ENCODE results near the gene MID1.

Gene MID1

DNA sequence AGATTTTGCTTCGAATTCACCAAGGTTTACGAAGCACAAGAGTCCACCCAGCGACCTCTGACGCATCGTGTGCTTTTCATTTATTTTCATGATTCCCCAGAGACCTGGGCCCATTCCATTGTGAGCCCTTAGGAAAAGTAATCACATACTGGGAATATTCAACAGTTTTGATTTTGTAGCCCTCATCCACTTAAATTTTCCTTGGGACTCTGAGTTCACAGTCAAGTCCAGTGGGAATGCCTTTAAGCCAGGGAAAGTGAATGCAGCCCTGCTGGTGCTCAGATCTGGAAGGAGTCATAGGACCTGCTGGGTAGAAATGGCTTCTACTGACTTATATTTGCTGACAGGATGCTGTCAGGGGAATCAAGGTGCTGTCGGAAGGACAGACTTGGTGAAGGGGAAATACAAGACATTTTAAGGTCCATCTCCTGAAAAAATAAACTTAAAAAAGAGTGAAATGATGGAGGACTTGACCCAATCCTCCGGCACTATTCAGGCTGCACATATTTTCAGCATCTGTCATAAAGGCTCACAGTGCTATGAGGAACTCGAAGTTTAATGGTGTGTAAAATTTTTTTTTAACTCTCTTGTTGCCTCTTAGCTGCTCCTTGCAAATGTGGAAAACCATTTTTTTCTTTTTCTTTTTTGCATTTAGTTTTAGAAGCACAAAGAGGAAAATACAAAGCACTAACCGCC is 204.9 kb downstream of the MID1 start:
- no peaks in the 10 kb centered on the region for H3K27me3 ChIP-seq (ENCODE audit: control insufficient read depth, insufficient read depth, low read length)
- WGBS (ENCODE audit: insufficient coverage, insufficient read length), result no CpG with 5 or more reads among the region's 9 CpGs
- no peak for DNase-seq (ENCODE audit: low read depth, low spot score)
- H3K36me3 ChIP-seq (ENCODE audit: control insufficient read depth, insufficient read depth, low read length), result no peaks in the 10 kb centered on the region
- no peaks in the 10 kb centered on the region for H3K4me1 ChIP-seq (ENCODE audit: control insufficient read depth, insufficient read depth, low read length)
- no peak overlapping the region for H3K4me3 ChIP-seq (ENCODE audit: low read length)
- H3K27ac ChIP-seq (ENCODE audit: low read length), result no peak overlapping the region
- no peaks in the 10 kb centered on the region for H3K9me3 ChIP-seq (ENCODE audit: control insufficient read depth, insufficient read depth, low read length)

DNA sequence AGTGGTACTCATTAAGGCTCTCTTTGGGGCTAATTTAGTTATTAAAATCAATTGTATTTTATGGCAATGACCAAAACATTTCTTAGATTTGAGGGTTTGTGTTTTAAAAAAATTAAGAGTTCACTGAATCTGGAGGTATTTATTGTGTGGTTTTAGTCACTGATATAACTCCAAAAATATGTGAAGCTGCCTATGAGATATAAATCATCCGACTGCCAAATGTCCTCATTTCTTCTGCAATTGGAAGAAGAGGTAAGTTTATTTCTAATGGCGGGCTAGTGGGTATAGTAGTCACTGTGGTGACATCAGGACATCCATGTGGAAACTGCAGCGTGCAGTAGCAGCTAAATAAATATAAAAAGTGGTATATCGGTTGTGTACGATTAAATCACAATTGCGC is 205.5 kb downstream of the MID1 start:
- no peak for DNase-seq (ENCODE audit: low read depth, low spot score)
- Histone ChIP-seq H3K27ac (ENCODE audit: low read length) (no peak overlapping the region), H3K4me3 (ENCODE audit: low read length) (no peak overlapping the region), H3K9me3 (ENCODE audit: control insufficient read depth, insufficient read depth, low read length) (no peaks in the 10 kb centered on the region), H3K27me3 (ENCODE audit: control insufficient read depth, insufficient read depth, low read length) (no peaks in the 10 kb centered on the region), H3K36me3 (ENCODE audit: control insufficient read depth, insufficient read depth, low read length) (no peaks in the 10 kb centered on the region), H3K4me1 (ENCODE audit: control insufficient read depth, insufficient read depth, low read length) (no peaks in the 10 kb centered on the region)
- WGBS (ENCODE audit: insufficient coverage, insufficient read length), result no CpG with 5 or more reads among the region's 6 CpGs

DNA sequence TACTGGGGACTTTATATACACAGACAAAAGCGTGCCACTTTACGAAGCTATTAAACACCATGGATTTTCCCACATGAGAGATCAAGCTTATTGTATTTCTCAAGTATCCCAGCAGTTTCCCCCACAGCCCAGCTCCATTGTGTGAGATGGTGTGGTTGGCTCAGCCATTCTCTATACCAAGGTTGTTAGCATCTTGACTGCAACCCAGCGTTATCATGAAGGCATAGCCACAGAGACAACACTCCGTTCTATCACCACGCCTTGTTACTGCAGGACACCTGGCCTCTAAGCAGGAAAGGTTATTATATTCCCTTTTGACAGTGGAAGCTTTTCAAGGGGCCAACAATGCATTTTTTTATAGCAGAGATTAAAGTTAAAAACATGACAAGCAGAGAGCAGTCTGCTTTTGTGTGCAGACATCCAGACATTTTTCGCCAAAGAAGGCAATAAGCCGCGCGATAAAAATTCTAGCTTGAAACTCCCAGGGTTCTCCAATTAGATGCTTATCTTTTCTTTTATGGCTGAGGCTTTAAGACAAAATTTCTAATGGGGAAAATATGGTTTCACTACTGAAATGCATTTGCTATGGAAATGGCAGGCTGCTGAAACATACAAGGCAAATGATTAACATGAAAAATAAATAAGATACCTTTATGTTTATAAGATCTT is 206.1 kb downstream of the MID1 start:
- Histone ChIP-seq H3K4me3 (ENCODE audit: low read length) (no peak overlapping the region), H3K27me3 (ENCODE audit: control insufficient read depth, insufficient read depth, low read length) (no peaks in the 10 kb centered on the region), H3K36me3 (ENCODE audit: control insufficient read depth, insufficient read depth, low read length) (no peaks in the 10 kb centered on the region), H3K27ac (ENCODE audit: low read length) (no peak overlapping the region), H3K9me3 (ENCODE audit: control insufficient read depth, insufficient read depth, low read length) (no peaks in the 10 kb centered on the region), H3K4me1 (ENCODE audit: control insufficient read depth, insufficient read depth, low read length) (no peaks in the 10 kb centered on the region)
- WGBS (ENCODE audit: insufficient coverage, insufficient read length), result no CpG with 5 or more reads among the region's 9 CpGs
- DNase-seq (ENCODE audit: low read depth, low spot score), result no peak

DNA sequence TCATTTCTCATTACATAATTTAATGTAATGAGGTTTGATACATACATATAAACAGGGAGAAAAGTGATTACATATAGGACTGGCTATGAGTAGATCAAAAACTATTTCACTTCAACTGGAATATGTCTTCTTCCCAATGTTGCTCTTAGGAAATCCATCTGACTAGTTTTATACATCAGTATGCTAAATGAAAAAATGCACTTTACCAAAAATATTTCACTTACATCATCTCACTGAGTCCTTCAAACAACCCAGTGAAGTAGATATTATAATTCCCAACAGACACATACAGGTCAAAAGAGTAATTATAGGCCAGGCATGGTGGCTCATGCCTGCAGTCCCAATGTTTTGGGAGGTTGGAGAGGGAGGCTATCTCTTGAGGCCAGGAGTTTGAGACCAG is 215.9 kb downstream of the MID1 start:
- Histone ChIP-seq H3K27ac (ENCODE audit: low read length) (no peak overlapping the region), H3K9me3 (ENCODE audit: control insufficient read depth, insufficient read depth, low read length) (no peaks in the 10 kb centered on the region)
- no peak for DNase-seq (ENCODE audit: low read depth, low spot score)

DNA sequence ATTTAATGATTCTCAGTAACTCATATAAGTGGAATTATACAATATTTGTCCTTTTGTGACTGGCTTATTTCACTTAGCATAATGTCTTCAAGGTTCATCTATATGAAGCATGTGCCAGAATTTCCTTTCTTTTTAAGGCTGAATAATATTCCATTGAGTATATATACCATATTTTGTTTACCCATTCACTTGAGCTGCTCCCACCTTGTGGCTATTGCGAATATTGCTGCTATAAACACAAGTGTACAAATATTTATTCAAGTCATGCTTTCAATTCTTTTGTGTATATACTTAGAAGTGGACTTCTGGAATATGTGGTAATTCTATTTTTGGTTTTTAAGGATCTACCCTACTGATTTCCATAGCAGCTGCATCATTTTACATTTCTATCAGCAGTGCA is 219.1 kb downstream of the MID1 start:
- Histone ChIP-seq H3K4me1 (ENCODE audit: control insufficient read depth, insufficient read depth, low read length) (no peaks in the 10 kb centered on the region), H3K27ac (ENCODE audit: low read length) (no peak overlapping the region), H3K4me3 (ENCODE audit: low read length) (no peak overlapping the region), H3K36me3 (ENCODE audit: control insufficient read depth, insufficient read depth, low read length) (no peaks in the 10 kb centered on the region), H3K27me3 (ENCODE audit: control insufficient read depth, insufficient read depth, low read length) (no peaks in the 10 kb centered on the region), H3K9me3 (ENCODE audit: control insufficient read depth, insufficient read depth, low read length) (no peaks in the 10 kb centered on the region)
- no CpG with 5 or more reads among the region's 1 CpG for WGBS (ENCODE audit: insufficient coverage, insufficient read length)
- no peak for DNase-seq (ENCODE audit: low read depth, low spot score)

More for the DNA sequence above, 215.9 kb downstream of the MID1 start:
- Histone ChIP-seq H3K4me1 (ENCODE audit: control insufficient read depth, insufficient read depth, low read length) (no peaks in the 10 kb centered on the region), H3K27me3 (ENCODE audit: control insufficient read depth, insufficient read depth, low read length) (no peaks in the 10 kb centered on the region), H3K4me3 (ENCODE audit: low read length) (no peak overlapping the region), H3K36me3 (ENCODE audit: control insufficient read depth, insufficient read depth, low read length) (no peaks in the 10 kb centered on the region)

DNA sequence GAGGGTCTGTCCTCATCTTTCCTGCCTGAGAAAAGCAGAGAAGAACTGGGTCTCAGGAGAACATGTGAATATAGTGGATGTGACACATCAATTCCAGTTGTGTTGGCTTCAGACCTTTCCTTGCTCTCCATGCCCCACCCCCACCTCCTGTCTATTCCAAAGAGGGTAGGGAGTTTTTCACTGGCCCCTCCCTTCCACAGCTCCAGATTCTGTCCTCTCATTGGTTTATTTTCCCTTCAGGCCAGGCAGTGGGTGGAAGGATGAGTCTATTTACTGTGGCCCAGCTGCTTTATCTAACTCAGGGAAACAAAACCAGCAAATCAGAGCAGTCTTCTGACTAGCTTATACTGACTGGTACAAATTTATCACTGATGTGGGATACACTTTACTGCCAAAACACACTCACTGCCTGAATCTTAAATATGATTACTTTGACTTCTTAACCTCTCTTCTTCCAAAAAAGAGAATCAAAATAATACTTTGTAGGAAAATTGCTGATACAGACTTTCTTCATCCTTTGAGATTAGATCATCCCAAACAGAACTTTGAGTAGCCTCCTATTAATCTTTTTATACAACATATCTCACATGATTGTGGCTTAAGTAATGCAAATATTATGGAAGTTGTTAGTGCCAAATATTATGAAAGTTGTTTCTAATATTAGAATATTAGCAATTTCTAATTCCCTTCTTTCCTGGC is 221.2 kb downstream of the MID1 start:
- Histone ChIP-seq H3K9me3 (ENCODE audit: control insufficient read depth, insufficient read depth, low read length) (no peaks in the 10 kb centered on the region), H3K27ac (ENCODE audit: low read length) (no peak overlapping the region), H3K4me1 (ENCODE audit: control insufficient read depth, insufficient read depth, low read length) (no peaks in the 10 kb centered on the region), H3K36me3 (ENCODE audit: control insufficient read depth, insufficient read depth, low read length) (no peaks in the 10 kb centered on the region), H3K27me3 (ENCODE audit: control insufficient read depth, insufficient read depth, low read length) (no peaks in the 10 kb centered on the region), H3K4me3 (ENCODE audit: low read length) (no peak overlapping the region)
- peak; percentile 0 for DNase-seq (ENCODE audit: low read depth, low spot score)

DNA sequence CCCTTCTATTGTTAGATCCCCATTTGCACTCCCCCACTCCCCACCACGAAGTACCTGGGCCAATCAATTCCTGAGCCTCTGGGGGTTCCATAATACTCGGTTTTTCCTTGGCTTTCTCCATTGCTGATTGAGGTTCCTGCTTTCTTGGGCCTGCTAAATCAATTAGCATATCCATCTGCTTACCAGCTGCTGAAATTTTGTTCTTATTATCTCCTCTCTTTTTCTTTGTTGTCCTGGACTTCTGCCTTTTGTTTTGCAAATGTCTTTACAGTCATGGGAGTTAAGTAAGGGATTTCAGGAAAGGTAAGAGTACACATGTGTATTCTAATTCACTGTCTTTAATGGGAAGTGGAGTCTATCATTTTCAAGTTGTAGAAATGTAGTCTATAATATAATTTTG is 222.2 kb downstream of the MID1 start:
- Histone ChIP-seq H3K36me3 (ENCODE audit: control insufficient read depth, insufficient read depth, low read length) (no peaks in the 10 kb centered on the region), H3K9me3 (ENCODE audit: control insufficient read depth, insufficient read depth, low read length) (no peaks in the 10 kb centered on the region), H3K4me3 (ENCODE audit: low read length) (no peak overlapping the region), H3K27me3 (ENCODE audit: control insufficient read depth, insufficient read depth, low read length) (no peaks in the 10 kb centered on the region), H3K4me1 (ENCODE audit: control insufficient read depth, insufficient read depth, low read length) (no peaks in the 10 kb centered on the region), H3K27ac (ENCODE audit: low read length) (no peak overlapping the region)
- no CpG with 5 or more reads among the region's 2 CpGs for WGBS (ENCODE audit: insufficient coverage, insufficient read length)
- no peak for DNase-seq (ENCODE audit: low read depth, low spot score)

DNA sequence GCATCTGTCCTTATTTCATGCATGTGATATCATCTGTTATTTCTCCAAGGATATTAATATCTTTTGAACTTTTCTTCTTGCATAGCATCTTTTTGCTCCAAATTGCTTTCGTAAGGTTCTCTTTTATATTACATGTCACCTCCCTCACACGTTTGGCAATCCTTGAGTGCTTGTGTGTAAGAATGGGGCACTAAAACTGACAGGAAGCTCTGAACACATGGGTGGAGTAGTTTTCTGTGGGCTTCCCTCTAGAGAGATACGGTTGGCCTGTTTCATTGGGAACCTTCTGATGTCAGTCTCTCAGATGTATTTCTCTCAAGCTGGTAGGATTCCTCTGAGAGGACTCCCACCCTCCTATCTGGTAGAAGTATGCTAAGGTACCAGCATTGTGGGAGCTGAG is 223.0 kb downstream of the MID1 start:
- no CpG with 5 or more reads among the region's 3 CpGs for WGBS (ENCODE audit: insufficient coverage, insufficient read length)
- Histone ChIP-seq H3K9me3 (ENCODE audit: control insufficient read depth, insufficient read depth, low read length) (no peaks in the 10 kb centered on the region), H3K27ac (ENCODE audit: low read length) (no peak overlapping the region), H3K4me1 (ENCODE audit: control insufficient read depth, insufficient read depth, low read length) (no peaks in the 10 kb centered on the region), H3K4me3 (ENCODE audit: low read length) (no peak overlapping the region), H3K27me3 (ENCODE audit: control insufficient read depth, insufficient read depth, low read length) (no peaks in the 10 kb centered on the region), H3K36me3 (ENCODE audit: control insufficient read depth, insufficient read depth, low read length) (no peaks in the 10 kb centered on the region)
- no peak for DNase-seq (ENCODE audit: low read depth, low spot score)

DNA sequence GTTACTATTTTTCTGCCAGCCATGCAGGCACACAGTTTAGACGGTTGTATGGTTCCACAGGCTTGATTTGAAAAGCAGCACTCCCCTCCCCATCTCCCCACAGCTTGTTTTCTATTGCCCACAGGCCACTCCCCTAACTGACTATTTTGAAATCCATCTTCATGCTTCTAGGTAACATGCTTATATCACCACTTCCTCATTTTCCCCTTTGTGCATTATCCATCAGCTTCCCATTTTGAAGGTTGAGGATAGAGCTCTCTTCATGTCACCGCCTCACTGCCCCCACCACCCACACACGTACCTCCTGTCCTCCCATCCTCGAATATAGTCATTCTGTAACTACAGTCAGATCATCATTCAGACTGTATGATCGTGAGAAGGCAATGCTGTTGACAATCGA is 224.7 kb downstream of the MID1 start:
- WGBS (ENCODE audit: insufficient coverage, insufficient read length), result no CpG with 5 or more reads among the region's 6 CpGs
- H3K9me3 ChIP-seq (ENCODE audit: control insufficient read depth, insufficient read depth, low read length), result no peaks in the 10 kb centered on the region
- no peak for DNase-seq (ENCODE audit: low read depth, low spot score)

More for the DNA sequence above, 224.7 kb downstream of the MID1 start:
- Histone ChIP-seq H3K27me3 (ENCODE audit: control insufficient read depth, insufficient read depth, low read length) (no peaks in the 10 kb centered on the region), H3K27ac (ENCODE audit: low read length) (no peak overlapping the region), H3K4me3 (ENCODE audit: low read length) (no peak overlapping the region), H3K4me1 (ENCODE audit: control insufficient read depth, insufficient read depth, low read length) (no peaks in the 10 kb centered on the region), H3K36me3 (ENCODE audit: control insufficient read depth, insufficient read depth, low read length) (no peaks in the 10 kb centered on the region)

Data from iPS DF 6.9 (cell line).